Sigmoid colon (tissue), 7 donors: ENCODE data around the gene TBC1D22A. TPM values are rescaled to one million over a fixed set of nuclear protein-coding genes. Genes with fewer than 3 reads are reported as not detected.

Experiments
- DNase-seq: peaks from one replicate; pipeline ENCODE4 v3.0.0-alpha.2; 2019
- H3K27ac ChIP-seq, 4 donors: fragments of 200-600 bp; sonication (generic); one replicate each; pipeline ENCODE4 v1.5.1; 2016 to 2019; ENCODE audit warnings: mild to moderate bottlenecking in 1 of 4
- H3K27me3 ChIP-seq, 3 donors: fragments of 200-600 bp; sonication (generic); one replicate each; pipeline ENCODE4 v1.5.1; 2019; ENCODE audit warnings: mild to moderate bottlenecking in 1 of 3
- H3K36me3 ChIP-seq, 4 donors: fragments of 200-600 bp; sonication (generic); one replicate each; pipeline ENCODE4 v1.5.1; 2016 to 2019
- H3K4me1 ChIP-seq, 4 donors: fragments of 200-600 bp; sonication (generic); one replicate each; pipeline ENCODE4 v1.5.1; 2017 to 2019
- H3K4me3 ChIP-seq, 4 donors: fragments of 200-600 bp; sonication (generic); one replicate each; pipeline ENCODE4 v1.5.1; 2017 to 2019; ENCODE audit warnings: mild to moderate bottlenecking in 2 of 4, moderate library complexity in 1 of 4
- H3K9me3 ChIP-seq, 4 donors: fragments of 200-600 bp in 3 of 4; sonication (generic) in 3 of 4; one replicate each; pipeline versions ENCODE4 v1.5.1 to v1.6.1; 2013 to 2019
- CTCF ChIP-seq, 4 experiments: fragments of 450-650 bp in 3 of 4; fragments of 200-600 bp in 1 of 4; IDR thresholded peaks; one replicate each; pipeline ENCODE4 v1.5.1; 2016 to 2019; ENCODE audit warnings: antibody characterized with exemption in 4 of 4, mild to moderate bottlenecking in 3 of 4, moderate library complexity in 2 of 4
- EP300 ChIP-seq, 4 donors: sonication (generic); formaldehyde crosslinking; IDR thresholded peaks; one replicate each; pipeline ENCODE4 v1.6.1; 2017; ENCODE audit warnings: antibody characterized with exemption in 4 of 4
- POLR2A ChIP-seq, 2 donors: fragments of 450-650 bp; IDR thresholded peaks; one replicate each; pipeline ENCODE4 v1.6.1; 2016; ENCODE audit warnings: antibody characterized with exemption in 2 of 2, mild to moderate bottlenecking in 2 of 2, moderate library complexity in 2 of 2
- POLR2AphosphoS5 ChIP-seq, 4 donors: sonication (generic); formaldehyde crosslinking; IDR thresholded peaks; one replicate each; pipeline ENCODE4 v1.6.1; 2017; ENCODE audit warnings: antibody characterized with exemption in 4 of 4
- WGBS, 2 donors: extraction: QIAGEN DNeasy Blood & Tissue Kit; methylation state at CpG; one replicate each; pipeline ENCODE4 v1.1.7; 2013; 5-methylcytosine and 5-hydroxymethylcytosine counted together
- intact Hi-C: fragments of 100-400 bp; cut with DNase I; formaldehyde crosslinking; loops from one replicate; pipeline ENCODE4 v1.15.1; 2023
- polyA plus RNA-seq, 3 donors: library from polyadenylated mRNA; stranded (reverse); fragments of 200-250 nt; gene quantifications; one replicate each; pipeline ENCODE4 v1.2.3, GENCODE V29; 2013
- total RNA-seq, 4 donors: library from RNA; depleted of rRNA; stranded (reverse); fragments of >200 nt; gene quantifications; one replicate each; pipeline ENCODE4 v1.1.0, GENCODE V29; 2016
- donor health status: healthy with polysubstance abuse.
- donor health status: Bipolar disorder and iron deficiency.
- donor health status: healthy.

The TBC1D22A gene
- total and polyA plus RNA-seq, 7 donors: 13.6 to 34.6 (median 14.3) TPM

- Histone ChIP-seq H3K27ac (no peak overlapping the region), H3K9me3 (no peaks in the 10 kb centered on the region), H3K4me3 (no peak overlapping the region), H3K27me3 (no peaks in the 10 kb centered on the region), H3K4me1 (peaks cover 0 to 16% (median 13%) of the 10 kb centered on the region in 4 donors), H3K36me3 (no peaks in the 10 kb centered on the region)
- DNase-seq: no peak
- TF ChIP-seq POLR2A (IDR thresholded peaks at IDR 0.05): no peak
- no peak for TF ChIP-seq CTCF (IDR thresholded peaks at IDR 0.05)
- no peak for TF ChIP-seq POLR2AphosphoS5 (IDR thresholded peaks at IDR 0.05)
- TF ChIP-seq EP300 (IDR thresholded peaks at IDR 0.05): no peak
- 96% methylated on average over 9 of the region's 9 CpGs for WGBS, 2 donors
- intact Hi-C loops: no loop called here
Measured at GRCh38 chr22:46824344-46824909, 62.0 kb downstream of the TBC1D22A start.

- Histone ChIP-seq H3K4me3 (no peak overlapping the region), H3K27me3 (no peaks in the 10 kb centered on the region), H3K27ac (no peak overlapping the region), H3K36me3 (no peaks in the 10 kb centered on the region), H3K4me1 (peaks cover 0 to 23% (median 20%) of the 10 kb centered on the region in 4 donors), H3K9me3 (no peaks in the 10 kb centered on the region)
- DNase-seq: no peak
- intact Hi-C loops: no loop called here
- WGBS, 2 donors: 91 to 95% methylated on average over 12 of the region's 12 CpGs
- TF ChIP-seq CTCF (IDR thresholded peaks at IDR 0.05) (no peak), POLR2A (IDR thresholded peaks at IDR 0.05) (no peak), EP300 (IDR thresholded peaks at IDR 0.05) (no peak), POLR2AphosphoS5 (IDR thresholded peaks at IDR 0.05) (no peak)
Measured at GRCh38 chr22:46824980-46825544, 62.6 kb downstream of the TBC1D22A start.

- Histone ChIP-seq H3K4me3 (no peak overlapping the region), H3K4me1 (peaks cover 0 to 38% (median 34%) of the 10 kb centered on the region in 4 donors), H3K27ac (no peak overlapping the region), H3K9me3 (no peaks in the 10 kb centered on the region), H3K27me3 (no peaks in the 10 kb centered on the region), H3K36me3 (no peaks in the 10 kb centered on the region)
- 93 to 95% methylated on average over 15 of the region's 15 CpGs for WGBS, 2 donors
- no peak for DNase-seq
- intact Hi-C loops: no loop called here
- TF ChIP-seq EP300 (IDR thresholded peaks at IDR 0.05) (no peak), POLR2A (IDR thresholded peaks at IDR 0.05) (no peak), POLR2AphosphoS5 (IDR thresholded peaks at IDR 0.05) (no peak), CTCF (IDR thresholded peaks at IDR 0.05) (no peak)
Measured at GRCh38 chr22:46826438-46827135, 64.1 kb downstream of the TBC1D22A start.

GRCh38 chr22:46827136-46827780 lies 64.8 kb downstream of the TBC1D22A start:
- intact Hi-C loops: no loop called here
- 95 to 96% methylated on average over 25 of the region's 25 CpGs for whole genome bisulfite sequencing, 2 donors
- TF ChIP-seq POLR2A (IDR thresholded peaks at IDR 0.05) (no peak), POLR2AphosphoS5 (IDR thresholded peaks at IDR 0.05) (no peak), EP300 (IDR thresholded peaks at IDR 0.05) (no peak), CTCF (IDR thresholded peaks at IDR 0.05) (no peak)
- Histone ChIP-seq H3K36me3 (no peaks in the 10 kb centered on the region), H3K4me3 (no peak overlapping the region), H3K27me3 (no peaks in the 10 kb centered on the region), H3K27ac (no peak overlapping the region), H3K9me3 (no peaks in the 10 kb centered on the region), H3K4me1 (peaks cover 0 to 38% (median 34%) of the 10 kb centered on the region in 4 donors)
- no peak for DNase-seq
